ENCODE results near the gene PIK3CG.

DNA sequence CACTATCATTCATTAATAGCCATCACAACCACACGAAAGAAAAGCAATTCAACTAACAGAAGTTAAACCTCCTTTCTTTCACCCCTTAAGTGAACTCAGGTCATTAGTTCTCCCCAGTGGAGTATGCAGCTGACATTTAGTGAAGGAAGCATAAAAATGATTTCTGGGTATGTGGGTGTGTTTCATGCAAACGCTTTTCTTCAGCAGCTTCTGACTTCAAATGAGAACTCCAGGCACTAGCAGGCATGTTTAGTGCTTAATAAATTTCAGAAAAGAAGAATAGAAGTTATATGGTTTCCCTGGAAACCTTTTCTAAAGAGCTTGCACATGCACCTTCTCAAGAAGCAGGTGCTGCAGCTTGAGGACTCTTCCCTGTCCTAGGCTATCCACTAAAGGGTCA, 62.5 kb downstream of the PIK3CG start:
- TF ChIP-seq, protein P1, sequence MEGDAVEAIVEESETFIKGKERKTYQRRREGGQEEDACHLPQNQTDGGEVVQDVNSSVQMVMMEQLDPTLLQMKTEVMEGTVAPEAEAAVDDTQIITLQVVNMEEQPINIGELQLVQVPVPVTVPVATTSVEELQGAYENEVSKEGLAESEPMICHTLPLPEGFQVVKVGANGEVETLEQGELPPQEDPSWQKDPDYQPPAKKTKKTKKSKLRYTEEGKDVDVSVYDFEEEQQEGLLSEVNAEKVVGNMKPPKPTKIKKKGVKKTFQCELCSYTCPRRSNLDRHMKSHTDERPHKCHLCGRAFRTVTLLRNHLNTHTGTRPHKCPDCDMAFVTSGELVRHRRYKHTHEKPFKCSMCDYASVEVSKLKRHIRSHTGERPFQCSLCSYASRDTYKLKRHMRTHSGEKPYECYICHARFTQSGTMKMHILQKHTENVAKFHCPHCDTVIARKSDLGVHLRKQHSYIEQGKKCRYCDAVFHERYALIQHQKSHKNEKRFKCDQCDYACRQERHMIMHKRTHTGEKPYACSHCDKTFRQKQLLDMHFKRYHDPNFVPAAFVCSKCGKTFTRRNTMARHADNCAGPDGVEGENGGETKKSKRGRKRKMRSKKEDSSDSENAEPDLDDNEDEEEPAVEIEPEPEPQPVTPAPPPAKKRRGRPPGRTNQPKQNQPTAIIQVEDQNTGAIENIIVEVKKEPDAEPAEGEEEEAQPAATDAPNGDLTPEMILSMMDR (IDR thresholded peaks at IDR 0.05; ENCODE audit: insufficient read depth, low read length, poor library complexity, severe bottlenecking), result no peak
- no peak for TF ChIP-seq EZH2phosphoT487 (conservative IDR thresholded peaks at IDR 0.05; ENCODE audit: low read length)
